Gastrocnemius medialis (tissue), 4 donors: ENCODE measurements around the gene MYRIP. TPM values are rescaled to one million over a fixed set of nuclear protein-coding genes. Genes with fewer than 3 reads are reported as not detected.
"Not testable (repeated sequence)": the region's sequence is repeated elsewhere in the genome, so short reads cannot be mapped to it uniquely, and the experiment has no call there.

ENCODE experiments used
- ATAC-seq, 2 donors: fragments of 150-250 bp; one replicate each; pipeline ENCODE4 v1.9.1; 2016
- DNase-seq, 2 donors: peaks; one replicate each; pipeline ENCODE4 v3.0.0-alpha.2; 2019
- H3K27ac ChIP-seq, 4 donors: fragments of 200-600 bp; sonication (generic); 1 replicate in 1 of 4; 2 replicates in 3 of 4; pipeline ENCODE4 v1.5.1; 2016 to 2018; ENCODE audit warnings: mild to moderate bottlenecking in 2 of 4, moderate library complexity in 1 of 4
- H3K27me3 ChIP-seq, 3 donors: fragments of 200-600 bp; sonication (generic) in 2 of 3; 1 replicate in 1 of 3; 2 replicates in 2 of 3; pipeline versions ENCODE4 v1.5.1 to v1.6.0; 2016 to 2019; ENCODE audit warnings: mild to moderate bottlenecking in 1 of 3, moderate library complexity in 1 of 3
- H3K36me3 ChIP-seq, 2 donors: fragments of 200-600 bp; sonication (generic) in 1 of 2; one replicate each; pipeline ENCODE4 v1.5.1; 2017 to 2018
- H3K4me1 ChIP-seq, 2 donors: fragments of 200-600 bp; sonication (generic) in 1 of 2; one replicate each; pipeline ENCODE4 v1.5.1; 2016 to 2017; ENCODE audit warnings: mild to moderate bottlenecking in 2 of 2
- H3K4me3 ChIP-seq, 4 donors: fragments of 200-600 bp; sonication (generic) in 3 of 4; 1 replicate in 1 of 4; 2 replicates in 3 of 4; pipeline ENCODE4 v1.5.1; 2016 to 2019; ENCODE audit warnings: mild to moderate bottlenecking in 2 of 4
- H3K9me3 ChIP-seq, 3 donors: fragments of 200-600 bp; sonication (generic) in 2 of 3; 1 replicate in 1 of 3; 2 replicates in 2 of 3; pipeline ENCODE4 v1.5.1; 2016 to 2019
- POLR2A ChIP-seq, 2 donors: fragments of 450-650 bp; IDR thresholded peaks; one replicate each; pipeline ENCODE4 v1.6.1; 2017; ENCODE audit warnings: antibody characterized with exemption in 2 of 2, mild to moderate bottlenecking in 2 of 2, moderate library complexity in 2 of 2
- in situ Hi-C, 4 donors: fragments of 200-750 bp; cut with MboI; loops; one replicate each; pipeline versions ENCODE4 v1.15.0 to v1.8.0; 2017; ENCODE audit warnings: low sequenced_read_pairs in 4 of 4
- intact Hi-C: fragments of 100-400 bp; cut with DNase I; formaldehyde crosslinking; loops from one replicate; pipeline ENCODE4 v1.15.1; 2023; ENCODE audit warnings: low total_unique reads
- total RNA-seq, 4 donors: library from RNA; depleted of rRNA; stranded (reverse); fragments of >200 nt; gene quantifications; one replicate each; pipeline versions ENCODE4 v1.1.0 to v1.2.3, GENCODE V29; 2016
- TF ChIP-seq, protein P1 (sequence below), 5 experiments: fragments of 450-650 bp in 3 of 5; fragments of 200-600 bp in 2 of 5; sonication (generic) in 2 of 5; IDR thresholded peaks in 4 of 5; conservative IDR thresholded peaks in 1 of 5; 1 replicate in 4 of 5; 2 replicates in 1 of 5; pipeline ENCODE4 v1.5.1; 2016 to 2019; ENCODE audit warnings: antibody characterized with exemption in 5 of 5, mild to moderate bottlenecking in 3 of 5, moderate library complexity in 3 of 5

Gene MYRIP
- total RNA-seq, 4 donors from 2014 or later: 0.66 to 1.9 (median 1.5) TPM

GRCh38 chr3:39814007-39814406 lies 4.6 kb downstream of the MYRIP start:
- no peaks in the 10 kb centered on the region for H3K36me3 ChIP-seq
- H3K27me3 ChIP-seq: peaks cover 15 to 32% (median 24%) of the 10 kb centered on the region in 3 donors
- H3K4me3 ChIP-seq: no peak overlapping the region
- DNase-seq: no peak
- H3K4me1 ChIP-seq: peaks cover 7 to 8% of the 10 kb centered on the region in 2 donors
- H3K27ac ChIP-seq: no peak overlapping the region
- no peak for ATAC-seq
- intact Hi-C loops (no loop called here), in situ Hi-C loops (no loop called here)
- TF ChIP-seq, protein P1, sequence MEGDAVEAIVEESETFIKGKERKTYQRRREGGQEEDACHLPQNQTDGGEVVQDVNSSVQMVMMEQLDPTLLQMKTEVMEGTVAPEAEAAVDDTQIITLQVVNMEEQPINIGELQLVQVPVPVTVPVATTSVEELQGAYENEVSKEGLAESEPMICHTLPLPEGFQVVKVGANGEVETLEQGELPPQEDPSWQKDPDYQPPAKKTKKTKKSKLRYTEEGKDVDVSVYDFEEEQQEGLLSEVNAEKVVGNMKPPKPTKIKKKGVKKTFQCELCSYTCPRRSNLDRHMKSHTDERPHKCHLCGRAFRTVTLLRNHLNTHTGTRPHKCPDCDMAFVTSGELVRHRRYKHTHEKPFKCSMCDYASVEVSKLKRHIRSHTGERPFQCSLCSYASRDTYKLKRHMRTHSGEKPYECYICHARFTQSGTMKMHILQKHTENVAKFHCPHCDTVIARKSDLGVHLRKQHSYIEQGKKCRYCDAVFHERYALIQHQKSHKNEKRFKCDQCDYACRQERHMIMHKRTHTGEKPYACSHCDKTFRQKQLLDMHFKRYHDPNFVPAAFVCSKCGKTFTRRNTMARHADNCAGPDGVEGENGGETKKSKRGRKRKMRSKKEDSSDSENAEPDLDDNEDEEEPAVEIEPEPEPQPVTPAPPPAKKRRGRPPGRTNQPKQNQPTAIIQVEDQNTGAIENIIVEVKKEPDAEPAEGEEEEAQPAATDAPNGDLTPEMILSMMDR (IDR thresholded peaks at IDR 0.05 in 4 of 5, conservative IDR thresholded peaks at IDR 0.05 in 1 of 5): no peak
- no peak for TF ChIP-seq POLR2A (IDR thresholded peaks at IDR 0.05)
- H3K9me3 ChIP-seq: no peaks in the 10 kb centered on the region

DNA sequence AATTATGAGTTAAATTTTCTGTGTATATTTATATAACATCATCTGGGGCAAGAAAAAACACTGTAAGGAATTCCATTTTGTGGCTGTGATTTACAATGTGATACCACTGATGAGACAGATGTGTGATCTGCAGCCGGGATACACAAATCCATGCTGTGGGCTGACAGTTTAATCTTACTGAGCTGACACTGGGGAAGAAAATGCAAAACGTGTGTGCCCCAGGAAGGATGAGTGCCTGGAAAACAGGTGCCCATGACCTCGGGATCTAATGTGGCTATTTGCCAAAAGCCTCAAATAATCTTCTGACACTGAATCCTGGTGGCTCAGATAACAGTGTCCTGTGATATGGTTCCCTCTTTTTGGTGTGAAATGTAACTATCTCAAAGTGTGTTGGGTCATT lies 10.5 kb downstream of the MYRIP start:
- H3K4me1 ChIP-seq: no peaks in the 10 kb centered on the region
- H3K27me3 ChIP-seq: peaks cover 0 to 3% (median 0%) of the 10 kb centered on the region in 3 donors
- H3K36me3 ChIP-seq: no peaks in the 10 kb centered on the region
- ATAC-seq: no peak
- no peak overlapping the region for H3K27ac ChIP-seq
- no peak for TF ChIP-seq POLR2A (IDR thresholded peaks at IDR 0.05)
- TF ChIP-seq, protein P1 (IDR thresholded peaks at IDR 0.05 in 4 of 5, conservative IDR thresholded peaks at IDR 0.05 in 1 of 5): no peak
- intact Hi-C loops (no loop called here), in situ Hi-C loops (no loop called here)
- no peak overlapping the region for H3K4me3 ChIP-seq
- no peak for DNase-seq
- H3K9me3 ChIP-seq: no peaks in the 10 kb centered on the region

DNA sequence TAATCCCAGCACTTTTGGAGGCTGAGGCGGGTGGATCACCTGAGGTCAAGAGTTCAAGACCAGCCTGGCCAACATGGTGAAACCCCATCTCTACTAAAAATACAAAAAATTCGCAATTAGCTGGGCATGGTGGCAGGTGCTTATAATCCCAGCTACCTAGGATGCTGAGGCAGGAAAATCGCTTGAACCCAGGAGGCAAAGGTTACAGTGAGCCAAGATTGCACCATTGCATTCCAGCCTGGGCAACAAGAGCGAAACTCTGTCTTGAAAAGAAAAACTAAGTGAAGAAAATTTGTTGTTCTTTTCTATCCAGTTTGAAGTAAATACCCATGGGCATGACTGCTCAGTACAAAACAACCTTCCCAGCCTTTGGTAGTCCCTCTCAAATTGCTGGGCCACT lies 24.4 kb downstream of the MYRIP start:
- H3K9me3 ChIP-seq, H3K36me3 ChIP-seq, intact Hi-C loops, H3K4me3 ChIP-seq, H3K4me1 ChIP-seq, H3K27me3 ChIP-seq, in situ Hi-C loops, DNase-seq, H3K27ac ChIP-seq, ATAC-seq: not testable (repeated sequence)

DNA sequence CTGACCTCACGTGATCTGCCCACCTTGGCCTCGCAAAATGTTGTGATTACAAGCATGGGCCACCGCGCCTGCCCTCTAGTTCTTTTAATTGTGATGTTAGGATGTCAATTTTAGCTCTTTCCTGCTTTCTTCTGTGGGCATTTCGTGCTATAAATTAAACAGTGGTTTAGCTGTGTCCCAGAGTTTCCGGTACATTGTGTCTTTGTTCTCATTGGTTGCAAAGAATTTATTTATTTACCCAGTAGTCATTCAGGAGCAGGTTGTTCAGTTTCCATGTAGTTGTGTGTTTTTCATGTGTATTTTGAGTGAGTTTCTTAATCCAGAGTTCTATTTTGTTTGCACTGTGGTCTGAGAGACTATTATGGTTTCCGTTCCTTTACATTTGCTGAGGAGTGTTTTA lies 30.1 kb downstream of the MYRIP start:
- no peak for DNase-seq
- intact Hi-C loops: no loop called here
- Histone ChIP-seq H3K9me3 (no peaks in the 10 kb centered on the region), H3K4me3 (no peak overlapping the region), H3K36me3 (no peaks in the 10 kb centered on the region), H3K4me1 (no peaks in the 10 kb centered on the region), H3K27me3 (no peaks in the 10 kb centered on the region), H3K27ac (no peak overlapping the region)
- in situ Hi-C loops: no loop called here
- TF ChIP-seq POLR2A (IDR thresholded peaks at IDR 0.05): no peak
- TF ChIP-seq, protein P1 (IDR thresholded peaks at IDR 0.05 in 4 of 5, conservative IDR thresholded peaks at IDR 0.05 in 1 of 5): no peak
- ATAC-seq: no peak

- TF ChIP-seq, protein P1 (IDR thresholded peaks at IDR 0.05 in 4 of 5, conservative IDR thresholded peaks at IDR 0.05 in 1 of 5): no peak
- TF ChIP-seq POLR2A (IDR thresholded peaks at IDR 0.05): no peak
- ATAC-seq: no peak
Measured at GRCh38 chr3:39843440-39843839, 34.0 kb downstream of the MYRIP start.

More at GRCh38 chr3:39843440-39843839, 34.0 kb downstream of the MYRIP start:
- DNase-seq: no peak
- H3K36me3 ChIP-seq: no peaks in the 10 kb centered on the region
- H3K4me3 ChIP-seq: no peak overlapping the region
- H3K4me1 ChIP-seq: no peaks in the 10 kb centered on the region
- no peaks in the 10 kb centered on the region for H3K9me3 ChIP-seq
- H3K27ac ChIP-seq: no peak overlapping the region
- no peaks in the 10 kb centered on the region for H3K27me3 ChIP-seq
- intact Hi-C loops (no loop called here), in situ Hi-C loops (no loop called here)
